ENCODE measurements around the gene ZNF296. TPM values are rescaled to one million over a fixed set of nuclear protein-coding genes. Genes with fewer than 3 reads are reported as not detected.
"Not testable (repeated sequence)": the region's sequence is repeated elsewhere in the genome, so short reads cannot be mapped to it uniquely, and the experiment has no call there.

ZNF296 gene
- total RNA-seq, 2 experiments from 2014 or later, result 2.0 to 2.4 TPM

GRCh38 chr19:45110851-45111266 lies 34.6 kb upstream of the ZNF296 start:
- H3K9me3 ChIP-seq (ENCODE audit: control insufficient read depth in 1 of 2, insufficient read depth in 1 of 2, low read length in 2 of 2), result no peaks in the 10 kb centered on the region
- H3K4me1 ChIP-seq (ENCODE audit: insufficient read depth, low read length), result peaks cover 19% of the 10 kb centered on the region
- DNase-seq, result no peak
- ATAC-seq (ENCODE audit: poor library complexity), result no peak
- intact Hi-C loops (cut with DNase I, micrococcal nuclease), result no loop called here
- Mint-ChIP-seq H3K4me1 (ENCODE audit: low read depth) (peaks cover 20% of the 10 kb centered on the region), H3K9me3 (no peaks in the 10 kb centered on the region), H3K4me3 (no peak overlapping the region), H3K27me3 (no peaks in the 10 kb centered on the region), H3K36me3 (ENCODE audit: low read depth) (no peaks in the 10 kb centered on the region), H3K27ac (no peak overlapping the region)
- no peak overlapping the region for H3K27ac ChIP-seq (ENCODE audit: low read depth in 1 of 2, low read length in 2 of 2)
- no peaks in the 10 kb centered on the region for H3K27me3 ChIP-seq (ENCODE audit: control insufficient read depth in 1 of 2, insufficient read depth in 2 of 2, low read length in 2 of 2)
- CTCF ChIA-PET, result no interaction called here
- no peak for TF ChIP-seq CTCF (IDR thresholded peaks at IDR 0.05)
- POLR2A ChIA-PET, result no interaction called here
- no peak overlapping the region for H3K4me3 ChIP-seq (ENCODE audit: low read length)
- H3K36me3 ChIP-seq (ENCODE audit: insufficient read depth, low read length), result no peaks in the 10 kb centered on the region

GRCh38 chr19:45107621-45108150 lies 31.4 kb upstream of the ZNF296 start:
- Mint-ChIP-seq H3K27me3 (no peaks in the 10 kb centered on the region), H3K4me3 (no peak overlapping the region), H3K9me3 (no peaks in the 10 kb centered on the region), H3K4me1 (ENCODE audit: low read depth) (peaks cover 39% of the 10 kb centered on the region), H3K36me3 (ENCODE audit: low read depth) (no peaks in the 10 kb centered on the region), H3K27ac (no peak overlapping the region)
- Histone ChIP-seq H3K36me3 (ENCODE audit: insufficient read depth, low read length) (no peaks in the 10 kb centered on the region), H3K27ac (ENCODE audit: low read depth in 1 of 2, low read length in 2 of 2) (no peak overlapping the region), H3K4me1 (ENCODE audit: insufficient read depth, low read length) (peaks cover 35% of the 10 kb centered on the region), H3K9me3 (ENCODE audit: control insufficient read depth in 1 of 2, insufficient read depth in 1 of 2, low read length in 2 of 2) (no peaks in the 10 kb centered on the region), H3K27me3 (ENCODE audit: control insufficient read depth in 1 of 2, insufficient read depth in 2 of 2, low read length in 2 of 2) (no peaks in the 10 kb centered on the region), H3K4me3 (ENCODE audit: low read length) (no peak overlapping the region)
- ChIA-PET POLR2A (no interaction called here), CTCF (no interaction called here)
- intact Hi-C loops (cut with DNase I, micrococcal nuclease), result no loop called here
- no peak for TF ChIP-seq CTCF (IDR thresholded peaks at IDR 0.05)
- ATAC-seq (ENCODE audit: poor library complexity) (no peak), DNase-seq (no peak)

DNA sequence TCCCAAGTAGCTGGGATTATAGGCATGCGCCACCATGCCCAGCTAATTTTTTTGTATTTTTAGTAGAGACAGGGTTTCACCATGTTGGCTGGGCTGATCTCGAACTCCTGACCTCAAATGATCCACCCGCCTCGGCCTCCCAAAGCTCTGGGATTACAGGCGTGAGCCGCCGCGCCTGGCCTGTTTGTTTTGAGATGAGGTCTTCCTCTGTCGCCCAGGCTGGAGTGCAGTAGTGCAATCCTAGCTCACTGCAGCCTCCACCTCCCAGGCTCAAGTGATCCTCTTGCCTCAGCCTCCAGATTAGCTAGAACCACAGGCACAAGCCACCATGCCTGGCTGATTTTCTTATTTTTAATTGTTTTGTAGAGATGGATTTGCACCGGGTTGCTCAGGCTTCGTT lies 30.1 kb upstream of the ZNF296 start:
- H3K4me1 ChIP-seq (ENCODE audit: insufficient read depth, low read length), result peaks cover 42% of the 10 kb centered on the region
- CTCF ChIA-PET; intact Hi-C loops (cut with DNase I, micrococcal nuclease); H3K36me3 ChIP-seq (ENCODE audit: insufficient read depth, low read length); DNase-seq; H3K4me3 Mint-ChIP-seq; H3K9me3 Mint-ChIP-seq; H3K36me3 Mint-ChIP-seq (ENCODE audit: low read depth); H3K27ac Mint-ChIP-seq; H3K9me3 ChIP-seq (ENCODE audit: control insufficient read depth in 1 of 2, insufficient read depth in 1 of 2, low read length in 2 of 2); H3K27me3 Mint-ChIP-seq; ATAC-seq (ENCODE audit: poor library complexity); H3K27ac ChIP-seq (ENCODE audit: low read depth in 1 of 2, low read length in 2 of 2); H3K4me3 ChIP-seq (ENCODE audit: low read length); H3K27me3 ChIP-seq (ENCODE audit: control insufficient read depth in 1 of 2, insufficient read depth in 2 of 2, low read length in 2 of 2): not testable (repeated sequence)
- POLR2A ChIA-PET, result interaction anchor here (0.8 kb wide), 1 partner anchor 14 kb away, joined by 3 read pairs; the partner anchor contains the start of gene PPP1R37
- peaks cover 45% of the 10 kb centered on the region for H3K4me1 Mint-ChIP-seq (ENCODE audit: low read depth)
